Measurements from ENCODE around the gene GAS1.

- TF ChIP-seq CTCF (optimal IDR thresholded peaks at IDR 0.05 in 1 of 3, IDR thresholded peaks at IDR 0.05 in 1 of 3, conservative IDR thresholded peaks at IDR 0.05 in 1 of 3; ENCODE audit: extremely low read depth in 1 of 3, insufficient read depth in 2 of 3, low read length in 3 of 3) = no peak
- no peak for TF ChIP-seq EZH2 (IDR thresholded peaks at IDR 0.05; ENCODE audit: low read length)
These were observed 21.2 kb downstream of the GAS1 start for GRCh38 chr9:86926145-86926544.
